Stimulated activated CD8-positive, alpha-beta memory T cell treated with anti-CD3 and anti-CD28 coated beads, Interleukin-12 subunit alpha, Interleukin-12 subunit beta, amount 100 ng/mL, for 1 hour (primary cell): ENCODE measurements around the gene LRRC23.

Experiments
- DNase-seq: peaks from one replicate; pipeline ENCODE4 v3.0.0-alpha.2; 2020; ENCODE audit warnings: low read depth

LRRC23 gene

GRCh38 chr12:6943722-6944380 is 39.2 kb downstream of the LRRC23 start, which contains the start of the genes C12orf57 and RNU7-1:
TSS of gene C12orf57 (plus strand) at chr12:6944022. CDS start at chr12:6944122, 100 bp downstream.
TSS of gene RNU7-1 (plus strand) at chr12:6943816.
- no peak for DNase-seq

DNA sequence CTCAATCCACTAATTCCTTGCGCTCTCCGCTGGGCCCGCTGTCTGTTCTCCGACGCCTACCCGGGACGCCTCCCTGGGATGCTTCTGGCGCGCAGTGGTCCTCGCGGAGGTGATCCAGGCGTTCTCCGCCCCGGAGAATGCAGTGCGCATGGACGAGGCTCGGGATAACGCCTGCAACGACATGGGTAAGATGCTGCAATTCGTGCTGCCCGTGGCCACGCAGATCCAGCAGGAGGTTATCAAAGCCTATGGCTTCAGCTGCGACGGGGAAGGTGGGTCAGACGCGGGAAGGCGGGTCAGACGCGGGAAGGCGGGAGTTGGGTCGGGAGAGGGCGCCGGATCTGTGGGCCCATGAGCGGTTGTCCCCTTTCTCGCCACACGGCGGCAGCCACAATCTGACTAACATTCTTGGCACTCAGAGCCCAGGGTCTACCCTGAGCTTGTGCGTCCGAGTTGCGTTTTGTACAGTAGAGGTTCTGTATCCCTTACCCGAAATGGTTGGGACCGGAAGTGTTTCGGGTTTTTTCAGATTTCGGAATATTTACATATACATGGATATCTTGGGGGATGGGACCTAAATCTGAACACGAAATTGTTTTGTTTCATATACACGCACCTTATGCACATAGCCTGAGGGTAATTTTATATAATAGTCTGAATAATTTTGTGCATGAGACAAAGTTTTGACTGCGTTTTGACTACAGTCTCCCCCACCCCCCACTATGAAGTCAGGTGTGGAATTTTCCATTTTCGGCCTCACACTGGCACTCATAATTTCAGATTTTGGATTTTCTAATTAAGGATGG is 40.0 kb downstream of the LRRC23 start:
- DNase-seq = peak; percentile 76

DNA sequence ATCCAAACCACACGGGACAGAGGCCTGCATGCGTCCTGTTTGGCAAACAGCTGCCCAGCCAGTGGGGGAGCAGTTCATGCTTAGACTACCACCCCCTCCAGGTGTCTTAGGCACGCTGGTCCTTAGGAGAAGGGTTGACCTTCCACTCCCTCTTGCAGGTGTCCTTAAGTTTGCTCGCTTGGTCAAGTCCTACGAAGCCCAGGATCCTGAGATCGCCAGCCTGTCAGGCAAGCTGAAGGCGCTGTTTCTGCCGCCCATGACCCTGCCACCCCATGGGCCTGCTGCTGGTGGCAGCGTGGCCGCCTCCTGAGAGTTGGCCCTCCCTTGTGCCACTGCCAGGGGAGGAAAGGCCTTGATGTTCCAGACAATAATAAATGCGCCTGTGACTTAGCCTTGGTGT is 41.0 kb downstream of the LRRC23 start:
- no peak for DNase-seq

DNA sequence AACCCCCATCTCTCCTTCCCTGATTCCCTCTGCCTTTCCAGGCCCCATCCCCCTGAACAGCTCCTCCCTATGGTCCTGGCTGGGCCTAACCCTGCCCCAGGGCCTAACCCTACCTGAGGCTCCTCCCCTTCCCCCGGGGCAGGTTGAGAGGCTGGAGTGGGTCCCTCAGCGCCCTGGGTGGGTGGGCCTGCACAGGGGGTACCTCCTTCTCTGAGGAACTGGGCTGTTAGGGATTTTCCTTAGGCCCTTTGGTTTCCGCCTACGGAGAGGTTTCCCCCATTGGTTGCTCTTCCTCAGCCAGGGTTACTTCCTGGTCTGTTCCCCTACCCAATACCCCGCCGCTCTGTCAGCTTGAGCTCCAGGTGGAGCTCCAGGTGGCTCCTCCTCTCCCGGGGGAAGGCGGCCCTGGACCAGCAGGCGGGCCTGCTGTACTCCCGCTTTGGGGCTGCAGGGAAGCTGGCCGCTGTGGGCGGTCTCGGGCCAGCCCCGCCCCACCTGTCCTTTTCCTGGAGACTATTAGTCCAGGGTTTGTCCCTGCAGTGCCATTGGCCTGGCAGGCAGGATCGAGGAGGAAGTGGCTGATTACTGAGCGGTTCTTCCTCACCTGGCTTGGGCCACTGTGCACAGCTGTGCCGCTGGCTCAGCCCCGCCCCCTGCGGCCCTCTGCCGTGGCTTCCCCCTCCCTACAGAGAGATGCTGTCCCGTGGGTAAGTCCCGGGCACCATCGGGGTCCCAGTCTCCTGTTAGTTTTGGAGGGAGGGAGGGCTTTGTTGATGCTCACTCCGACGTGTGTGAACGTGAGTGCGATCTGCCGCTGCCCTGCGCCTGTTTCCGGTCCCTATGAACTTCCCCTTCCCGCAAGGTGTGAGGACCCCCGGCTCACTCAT is 41.7 kb downstream of the LRRC23 start:
- no peak for DNase-seq

GRCh38 chr12:6946920-6947374 is 42.3 kb downstream of the LRRC23 start:
- no peak for DNase-seq

DNA sequence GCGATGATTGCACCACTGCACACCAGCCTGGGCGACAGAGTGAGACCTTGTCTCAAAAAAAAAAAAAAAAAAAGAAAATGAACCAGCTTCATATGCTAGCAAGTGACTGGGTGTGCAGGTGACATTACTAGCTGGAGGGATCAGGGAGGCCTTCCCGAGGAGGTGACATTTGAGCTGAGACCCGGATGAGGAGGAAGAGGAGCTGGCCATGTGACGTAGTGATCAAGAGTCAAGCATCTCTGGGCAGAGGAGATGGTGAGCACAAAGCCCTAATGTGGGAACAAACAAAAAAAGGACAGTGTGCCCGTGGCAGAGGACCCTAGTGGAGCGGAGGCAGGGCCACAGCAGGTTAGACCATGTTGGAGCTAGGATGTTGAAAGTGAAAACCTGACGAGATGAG is 43.0 kb downstream of the LRRC23 start:
- DNase-seq = no peak

GRCh38 chr12:6948873-6949594 is 44.4 kb downstream of the LRRC23 start:
- no peak for DNase-seq

- no peak for DNase-seq
Measured at GRCh38 chr12:6950401-6950801, 45.8 kb downstream of the LRRC23 start.

DNA sequence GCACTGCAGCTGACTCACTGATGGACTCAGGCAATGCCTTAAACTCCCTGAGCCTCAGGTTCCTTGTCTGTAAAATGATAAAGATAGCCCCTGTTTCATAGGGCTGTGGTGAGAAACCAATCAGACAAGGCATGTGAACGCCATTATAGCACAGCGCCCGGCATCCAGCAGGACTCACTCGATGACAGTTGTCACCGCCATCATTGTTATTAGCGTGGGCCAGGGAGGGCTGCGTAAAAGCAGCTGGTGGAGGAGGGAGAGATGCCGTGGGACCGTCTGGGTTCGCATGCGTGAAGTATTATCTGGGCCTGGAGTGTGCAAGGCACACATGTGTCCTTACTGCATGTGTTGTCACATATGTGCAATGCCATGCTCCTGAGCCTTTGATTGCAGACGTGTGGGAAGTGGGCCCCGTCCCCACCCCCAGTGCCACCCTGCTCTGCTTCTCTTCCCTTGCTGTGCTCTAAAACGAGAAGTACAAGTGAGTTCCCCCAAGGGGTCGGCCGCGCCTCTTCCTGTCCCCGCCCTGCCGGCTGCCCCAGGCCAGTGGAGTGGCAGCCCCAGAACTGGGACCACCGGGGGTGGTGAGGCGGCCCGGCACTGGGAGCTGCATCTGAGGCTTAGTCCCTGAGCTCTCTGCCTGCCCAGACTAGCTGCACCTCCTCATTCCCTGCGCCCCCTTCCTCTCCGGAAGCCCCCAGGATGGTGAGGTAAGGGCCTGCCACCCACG is 46.4 kb downstream of the LRRC23 start, which contains the start of gene PTPN6:
TSS of gene PTPN6 (plus strand) at position 546 of the 730 bp plus-strand sequence. CDS start at position 703, 157 bp downstream.
- no peak for DNase-seq

- no peak for DNase-seq
Measured at GRCh38 chr12:6951551-6952120, 47.0 kb downstream of the LRRC23 start.

DNA sequence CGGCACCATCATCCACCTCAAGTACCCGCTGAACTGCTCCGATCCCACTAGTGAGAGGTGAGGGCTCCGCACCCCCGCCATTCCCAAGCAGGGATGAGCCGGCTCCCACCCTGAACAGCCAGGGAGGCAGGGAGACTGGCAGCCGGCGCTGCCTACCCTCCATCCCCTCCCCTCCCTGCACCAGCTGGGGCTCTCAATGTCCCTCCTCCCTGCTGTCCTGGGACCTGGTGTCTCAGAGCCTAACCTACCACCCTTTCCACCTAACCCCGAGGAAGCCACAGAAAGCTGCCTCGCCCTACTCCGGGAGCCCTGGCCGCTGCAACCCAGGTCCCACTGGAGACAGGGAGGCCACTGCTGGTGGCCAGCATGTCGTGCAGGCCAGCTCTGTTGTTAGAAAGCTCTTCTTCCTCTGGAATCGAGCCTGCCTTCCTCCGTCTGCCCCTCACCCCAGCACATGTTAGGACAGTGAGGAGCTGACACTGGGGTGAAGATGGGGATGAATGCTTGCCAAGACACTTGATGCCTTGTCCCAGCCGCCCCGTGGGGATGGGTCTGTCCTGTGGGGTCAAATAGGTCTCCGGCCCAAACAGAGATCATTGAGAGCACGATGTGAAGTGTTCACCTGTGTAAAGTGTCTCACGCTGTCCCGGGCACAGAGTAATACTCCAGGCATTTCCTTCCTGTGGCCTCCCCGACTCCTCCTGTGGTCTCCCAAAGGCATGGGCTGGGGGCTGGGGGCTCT is 47.7 kb downstream of the LRRC23 start:
- DNase-seq = no peak

DNA sequence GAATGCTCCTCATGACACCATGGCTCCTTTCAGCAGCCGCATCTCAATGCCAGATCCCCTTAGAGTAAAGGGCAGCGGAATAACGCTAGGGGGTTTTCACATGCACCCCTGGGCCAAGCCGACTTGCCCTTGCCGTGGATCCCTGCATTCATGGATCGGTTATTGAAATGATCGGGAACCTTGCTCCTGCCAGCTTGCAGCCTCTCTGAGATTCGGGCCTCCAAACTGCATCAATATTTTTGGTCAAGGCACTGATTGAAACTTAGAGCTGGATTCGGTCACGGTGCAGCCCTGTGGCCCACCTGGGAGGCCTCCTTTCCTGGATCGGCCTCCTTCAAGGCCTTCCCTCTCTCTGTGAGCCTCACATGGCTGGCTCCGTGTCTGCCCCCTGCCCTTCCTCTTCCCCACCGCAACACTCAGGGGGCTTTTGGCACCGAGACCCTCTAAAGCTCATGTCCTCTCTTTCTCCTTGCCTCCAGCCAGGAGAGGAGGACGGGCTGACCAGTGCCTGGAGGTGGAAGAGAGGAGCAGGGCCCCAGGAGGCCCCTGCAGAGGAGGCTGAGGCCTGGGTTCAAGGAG is 48.3 kb downstream of the LRRC23 start:
- DNase-seq = no peak

- peak; percentile 81 for DNase-seq
Measured at GRCh38 chr12:6953442-6954315, 49.1 kb downstream of the LRRC23 start.

GRCh38 chr12:6954316-6955107 is 49.9 kb downstream of the LRRC23 start:
- no peak for DNase-seq

GRCh38 chr12:6955108-6956020 is 50.7 kb downstream of the LRRC23 start:
- DNase-seq = no peak

DNA sequence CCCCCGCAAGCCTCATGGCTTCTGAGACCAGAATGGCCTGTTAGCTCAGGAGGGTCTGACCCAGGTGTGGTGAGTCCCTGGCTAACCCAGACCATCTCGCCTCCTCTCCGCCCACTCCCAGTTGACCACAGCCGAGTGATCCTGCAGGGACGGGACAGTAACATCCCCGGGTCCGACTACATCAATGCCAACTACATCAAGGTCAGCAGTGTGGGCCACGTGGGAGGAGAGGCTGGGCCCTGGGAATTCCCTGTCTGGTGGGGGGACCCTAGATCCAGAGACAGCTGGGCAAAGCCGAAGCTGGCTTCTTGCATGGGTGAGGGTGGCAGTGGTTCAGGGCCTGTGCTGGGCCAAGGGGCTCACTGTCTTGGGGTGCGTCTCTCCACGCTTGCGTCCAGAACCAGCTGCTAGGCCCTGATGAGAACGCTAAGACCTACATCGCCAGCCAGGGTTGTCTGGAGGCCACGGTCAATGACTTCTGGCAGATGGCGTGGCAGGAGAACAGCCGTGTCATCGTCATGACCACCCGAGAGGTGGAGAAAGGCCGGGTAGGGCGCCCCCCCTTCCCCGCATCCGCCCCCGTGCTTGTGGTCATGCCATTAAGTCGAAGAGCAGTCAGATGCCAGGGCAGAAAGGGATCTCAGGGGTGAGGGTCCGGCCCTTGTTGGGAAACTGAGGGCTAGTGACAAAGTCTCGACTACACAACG is 51.6 kb downstream of the LRRC23 start:
- no peak for DNase-seq
